Activated naive CD8-positive, alpha-beta T cell treated with anti-CD3 and anti-CD28 coated beads for 36 hours (primary cell): ENCODE data around the gene TTC23. TPM values are rescaled to one million over a fixed set of nuclear protein-coding genes. Genes with fewer than 3 reads are reported as not detected.
"Not testable (repeated sequence)": the region's sequence is repeated elsewhere in the genome, so short reads cannot be mapped to it uniquely, and the experiment has no call there.

Experiments used
- DNase-seq: peaks from one replicate; pipeline ENCODE4 v3.0.0; 2021
- H3K27ac Mint-ChIP-seq: one replicate; pipeline ENCODE4 v1.8.0; 2022; ENCODE audit warnings: mild to moderate bottlenecking, moderate library complexity, mixed read lengths
- H3K27me3 Mint-ChIP-seq: one replicate; pipeline ENCODE4 v1.8.0; 2022; ENCODE audit warnings: mild to moderate bottlenecking, mixed read lengths
- H3K36me3 Mint-ChIP-seq: one replicate; pipeline ENCODE4 v1.8.0; 2021; ENCODE audit warnings: mild to moderate bottlenecking, mixed read lengths
- H3K4me1 Mint-ChIP-seq: one replicate; pipeline ENCODE4 v1.8.0; 2021; ENCODE audit warnings: mixed read lengths
- H3K4me3 Mint-ChIP-seq: one replicate; pipeline ENCODE4 v1.8.0; 2022; ENCODE audit warnings: mild to moderate bottlenecking, moderate library complexity, mixed read lengths
- H3K9me3 Mint-ChIP-seq: one replicate; pipeline ENCODE4 v1.8.0; 2022; ENCODE audit warnings: mixed read lengths
- total RNA-seq, 2 experiments: library from RNA; stranded (reverse); gene quantifications; one replicate each; pipeline ENCODE4 v1.2.3, GENCODE V29; 2021

Gene TTC23
- total RNA-seq, 2 experiments from 2014 or later, result 3.7 to 4.2 TPM

DNA sequence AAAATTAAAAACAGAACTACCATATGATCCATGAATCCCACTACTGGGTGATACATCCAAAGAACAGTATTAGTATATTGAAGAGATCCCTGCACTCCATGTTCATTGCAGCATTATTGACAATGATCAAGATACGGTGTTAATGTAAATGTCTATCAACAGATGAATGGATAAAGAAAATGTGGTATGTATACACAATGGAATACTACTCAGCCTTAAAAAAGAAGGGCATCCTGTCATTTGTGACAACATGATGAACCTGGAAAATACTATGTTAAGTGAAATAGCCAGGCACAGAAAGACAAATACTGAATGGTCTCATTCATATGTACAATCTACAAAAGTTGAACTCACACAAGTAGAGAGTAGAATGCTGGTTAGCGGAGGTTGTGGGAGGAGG is 16.6 kb downstream of the TTC23 start:
- DNase-seq, result no peak
- Mint-ChIP-seq H3K27me3 (peaks cover 27% of the 10 kb centered on the region), H3K36me3 (no peaks in the 10 kb centered on the region), H3K27ac (no peak overlapping the region), H3K9me3 (peaks cover 6% of the 10 kb centered on the region), H3K4me1 (no peaks in the 10 kb centered on the region), H3K4me3 (no peak overlapping the region)

GRCh38 chr15:99230867-99231266 is 18.5 kb downstream of the TTC23 start:
- no peaks in the 10 kb centered on the region for H3K36me3 Mint-ChIP-seq
- no peak overlapping the region for H3K4me3 Mint-ChIP-seq
- H3K27ac Mint-ChIP-seq, result no peak overlapping the region
- DNase-seq, result no peak
- H3K4me1 Mint-ChIP-seq, result no peaks in the 10 kb centered on the region
- peaks cover 6% of the 10 kb centered on the region for H3K9me3 Mint-ChIP-seq
- H3K27me3 Mint-ChIP-seq, result peaks cover 22% of the 10 kb centered on the region

DNA sequence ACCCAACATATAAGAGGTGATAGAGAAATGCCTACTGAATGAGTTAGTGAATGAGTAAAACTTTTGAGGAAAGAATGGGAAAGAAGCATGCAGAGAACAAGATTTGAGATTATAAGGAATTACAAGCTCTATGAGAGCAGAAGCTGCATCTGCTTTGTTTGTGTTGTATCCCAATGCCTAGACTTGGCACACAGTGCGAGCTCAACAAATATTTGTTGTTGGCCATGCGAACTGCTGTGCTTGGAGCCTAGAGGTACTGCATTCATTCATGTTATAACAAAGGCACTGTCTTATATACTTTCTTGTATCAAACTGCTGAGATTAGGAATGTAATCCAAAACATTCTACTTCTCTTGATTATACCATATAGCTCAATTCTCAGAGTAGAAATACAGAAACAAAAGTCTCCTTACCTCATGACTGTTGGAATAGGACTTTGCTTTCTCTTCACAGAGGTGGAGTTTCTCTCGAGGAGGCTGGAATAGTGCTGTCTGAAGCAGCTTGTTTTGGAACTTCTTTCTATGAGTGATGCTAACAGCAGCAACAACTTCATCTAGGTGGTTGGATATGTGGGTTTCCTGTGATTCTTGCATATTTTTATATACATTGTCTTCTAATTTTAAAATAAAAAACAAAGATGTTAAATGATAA is 21.1 kb downstream of the TTC23 start:
- H3K9me3 Mint-ChIP-seq, result peaks cover 6% of the 10 kb centered on the region
- H3K4me3 Mint-ChIP-seq, result no peak overlapping the region
- DNase-seq, result no peak
- no peaks in the 10 kb centered on the region for H3K4me1 Mint-ChIP-seq
- H3K36me3 Mint-ChIP-seq, result no peaks in the 10 kb centered on the region
- H3K27me3 Mint-ChIP-seq, result peaks cover 12% of the 10 kb centered on the region
- no peak overlapping the region for H3K27ac Mint-ChIP-seq

GRCh38 chr15:99226802-99227201 is 22.6 kb downstream of the TTC23 start:
- Mint-ChIP-seq H3K27me3 (peaks cover 4% of the 10 kb centered on the region), H3K36me3 (no peaks in the 10 kb centered on the region), H3K9me3 (no peaks in the 10 kb centered on the region), H3K4me1 (no peaks in the 10 kb centered on the region), H3K4me3 (no peak overlapping the region), H3K27ac (no peak overlapping the region)
- DNase-seq, result no peak

- H3K9me3 Mint-ChIP-seq, result no peaks in the 10 kb centered on the region
- no peak overlapping the region for H3K4me3 Mint-ChIP-seq
- no peak for DNase-seq
- H3K4me1 Mint-ChIP-seq, result no peaks in the 10 kb centered on the region
- peaks cover 4% of the 10 kb centered on the region for H3K27me3 Mint-ChIP-seq
- no peaks in the 10 kb centered on the region for H3K36me3 Mint-ChIP-seq
- H3K27ac Mint-ChIP-seq, result no peak overlapping the region
Observed at GRCh38 chr15:99224372-99225214, 24.8 kb downstream of the TTC23 start.

GRCh38 chr15:99213187-99213811 is 36.1 kb downstream of the TTC23 start:
- H3K4me3 Mint-ChIP-seq, result no peak overlapping the region
- H3K36me3 Mint-ChIP-seq, result no peaks in the 10 kb centered on the region
- no peaks in the 10 kb centered on the region for H3K4me1 Mint-ChIP-seq
- peak; percentile 53 for DNase-seq
- no peaks in the 10 kb centered on the region for H3K27me3 Mint-ChIP-seq
- no peaks in the 10 kb centered on the region for H3K9me3 Mint-ChIP-seq
- H3K27ac Mint-ChIP-seq, result no peak overlapping the region

- Mint-ChIP-seq H3K4me1 (no peaks in the 10 kb centered on the region), H3K4me3 (no peak overlapping the region), H3K27ac (no peak overlapping the region), H3K9me3 (no peaks in the 10 kb centered on the region), H3K27me3 (peaks cover under 1% of the 10 kb centered on the region), H3K36me3 (no peaks in the 10 kb centered on the region)
- no peak for DNase-seq
Observed at GRCh38 chr15:99212406-99212805, 37.0 kb downstream of the TTC23 start.

GRCh38 chr15:99211926-99212325 is 37.5 kb downstream of the TTC23 start:
- H3K9me3 Mint-ChIP-seq, result no peaks in the 10 kb centered on the region
- H3K4me1 Mint-ChIP-seq, result no peaks in the 10 kb centered on the region
- H3K27me3 Mint-ChIP-seq, result peaks cover 4% of the 10 kb centered on the region
- H3K36me3 Mint-ChIP-seq, result no peaks in the 10 kb centered on the region
- DNase-seq, result no peak
- no peak overlapping the region for H3K4me3 Mint-ChIP-seq
- H3K27ac Mint-ChIP-seq, result no peak overlapping the region

GRCh38 chr15:99210334-99210733 is 39.0 kb downstream of the TTC23 start:
- DNase-seq, result no peak
- H3K27ac Mint-ChIP-seq, result no peak overlapping the region
- no peaks in the 10 kb centered on the region for H3K36me3 Mint-ChIP-seq
- H3K4me3 Mint-ChIP-seq, result no peak overlapping the region
- H3K27me3 Mint-ChIP-seq, result peaks cover 13% of the 10 kb centered on the region
- H3K9me3 Mint-ChIP-seq, result no peaks in the 10 kb centered on the region
- H3K4me1 Mint-ChIP-seq, result no peaks in the 10 kb centered on the region

- no peak for DNase-seq
- H3K27me3 Mint-ChIP-seq, result peaks cover 19% of the 10 kb centered on the region
- no peaks in the 10 kb centered on the region for H3K36me3 Mint-ChIP-seq
- no peaks in the 10 kb centered on the region for H3K9me3 Mint-ChIP-seq
- H3K27ac Mint-ChIP-seq, result no peak overlapping the region
- H3K4me1 Mint-ChIP-seq, result no peaks in the 10 kb centered on the region
- H3K4me3 Mint-ChIP-seq, result no peak overlapping the region
Observed at GRCh38 chr15:99209326-99209725, 40.1 kb downstream of the TTC23 start.

- H3K4me1 Mint-ChIP-seq, result no peaks in the 10 kb centered on the region
- no peak overlapping the region for H3K27ac Mint-ChIP-seq
- no peaks in the 10 kb centered on the region for H3K9me3 Mint-ChIP-seq
- no peak overlapping the region for H3K4me3 Mint-ChIP-seq
- DNase-seq, result no peak
- no peaks in the 10 kb centered on the region for H3K36me3 Mint-ChIP-seq
- peaks cover 24% of the 10 kb centered on the region for H3K27me3 Mint-ChIP-seq
Observed at GRCh38 chr15:99207672-99208071, 41.7 kb downstream of the TTC23 start.

DNA sequence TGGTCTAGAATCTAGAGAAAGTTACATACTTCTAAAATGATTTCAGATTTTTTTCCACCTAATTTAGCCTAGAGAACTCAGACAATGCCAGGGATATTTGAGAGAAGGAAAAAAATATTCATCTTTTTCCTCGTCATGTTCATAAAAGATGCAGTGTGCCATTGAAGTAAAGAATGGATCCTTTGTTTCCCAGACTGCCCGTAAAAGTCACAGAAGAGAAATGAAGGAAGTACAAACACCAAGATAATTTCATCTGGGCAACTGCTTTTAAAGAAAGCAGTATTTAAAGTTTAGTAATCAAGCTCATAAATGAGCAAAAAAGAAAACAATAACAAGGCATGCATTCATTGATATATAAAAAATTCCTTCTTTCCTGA is 47.2 kb downstream of the TTC23 start:
- Mint-ChIP-seq H3K4me3 (no peak overlapping the region), H3K9me3 (no peaks in the 10 kb centered on the region), H3K4me1 (no peaks in the 10 kb centered on the region), H3K36me3 (no peaks in the 10 kb centered on the region), H3K27ac (no peak overlapping the region), H3K27me3 (peaks cover 20% of the 10 kb centered on the region)
- DNase-seq, result no peak

- DNase-seq, result no peak
- no peaks in the 10 kb centered on the region for H3K36me3 Mint-ChIP-seq
- no peaks in the 10 kb centered on the region for H3K4me1 Mint-ChIP-seq
- no peak overlapping the region for H3K27ac Mint-ChIP-seq
- no peaks in the 10 kb centered on the region for H3K9me3 Mint-ChIP-seq
- H3K27me3 Mint-ChIP-seq, result peaks cover 18% of the 10 kb centered on the region
- H3K4me3 Mint-ChIP-seq, result no peak overlapping the region
Observed at GRCh38 chr15:99201408-99202175, 47.8 kb downstream of the TTC23 start.

GRCh38 chr15:99197856-99198255 is 51.5 kb downstream of the TTC23 start:
- no peaks in the 10 kb centered on the region for H3K36me3 Mint-ChIP-seq
- H3K4me1 Mint-ChIP-seq, result no peaks in the 10 kb centered on the region
- H3K27ac Mint-ChIP-seq, result no peak overlapping the region
- H3K27me3 Mint-ChIP-seq, result no peaks in the 10 kb centered on the region
- no peak overlapping the region for H3K4me3 Mint-ChIP-seq
- DNase-seq, result no peak
- no peaks in the 10 kb centered on the region for H3K9me3 Mint-ChIP-seq

DNA sequence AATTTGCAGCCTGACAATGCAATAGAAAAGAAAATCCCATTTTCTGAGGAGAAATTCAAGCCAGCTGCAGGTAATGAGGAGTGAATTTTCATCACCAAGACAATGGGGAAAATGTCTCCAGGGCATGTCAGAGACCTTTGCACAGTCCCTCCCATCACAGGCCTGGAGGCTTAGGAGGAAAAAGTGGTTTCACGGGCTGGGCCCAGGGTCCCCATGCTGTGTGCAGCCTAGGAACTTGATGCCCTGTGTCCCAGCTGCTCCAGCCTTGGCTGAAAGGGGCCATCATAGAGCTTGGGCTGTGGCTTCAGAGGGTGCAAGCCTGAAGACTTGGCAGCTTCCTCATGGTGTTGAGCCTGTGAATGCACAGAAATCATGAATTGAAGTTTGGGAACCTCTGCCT is 57.2 kb downstream of the TTC23 start:
- not testable (repeated sequence) for H3K36me3 Mint-ChIP-seq, H3K9me3 Mint-ChIP-seq, H3K27me3 Mint-ChIP-seq, H3K4me1 Mint-ChIP-seq, H3K4me3 Mint-ChIP-seq, H3K27ac Mint-ChIP-seq, DNase-seq
